Heart left ventricle (tissue), 13 donors: Measurements from ENCODE around the gene MRPL38.

ENCODE experiments used
- POLR2A ChIP-seq, 2 donors: fragments of 450-650 bp; IDR thresholded peaks; one replicate each; pipeline ENCODE4 v1.6.1; 2017; ENCODE audit warnings: antibody characterized with exemption in 2 of 2, mild to moderate bottlenecking in 2 of 2, moderate library complexity in 2 of 2
- TF ChIP-seq, protein P1 (sequence below), 12 donors: fragments of 200-600 bp; sonication (generic) in 4 of 12; IDR thresholded peaks; one replicate each; pipeline versions ENCODE4 v1.5.0 to v1.8.0; 2018 to 2022; ENCODE audit warnings: antibody characterized with exemption in 12 of 12, mild to moderate bottlenecking in 5 of 12
- donor health status: ischemic (EF 13 %, LVEDD 7.1; RV severe dilation, severe dysfunction).
- donor health status: DM: no; HTN: yes; CAD: no.
- donor health status: DM: no; HTN: no; CAD: no.
- donor health status: ischemic (EF 25% LVEDD 6.9; RV normal size, moderate dysfunction).
- donor health status: ischemic (EF 25% LVEDD 5.7; RV mildly dilated, moderate dysfunction).
- donor health status: ischemic (EF 35%, LVEDD 5.7; RV mildly dilated, moderate dysfunction).
- donor health status: nonischemic (EF 11% LVEDD 7.7; RV severe dilation, severe dysfunction).
- donor health status: DM: yes; HTN: yes; CAD: no.
- donor health status: PGD.
- donor health status: ischemic (EF 29% LVEDD 5.4; RV normal size, mild dysfunction).
- donor health status: nonischemic (EF 23%, LVEDD 6.1; RV moderate dilation, normal function).

DNA sequence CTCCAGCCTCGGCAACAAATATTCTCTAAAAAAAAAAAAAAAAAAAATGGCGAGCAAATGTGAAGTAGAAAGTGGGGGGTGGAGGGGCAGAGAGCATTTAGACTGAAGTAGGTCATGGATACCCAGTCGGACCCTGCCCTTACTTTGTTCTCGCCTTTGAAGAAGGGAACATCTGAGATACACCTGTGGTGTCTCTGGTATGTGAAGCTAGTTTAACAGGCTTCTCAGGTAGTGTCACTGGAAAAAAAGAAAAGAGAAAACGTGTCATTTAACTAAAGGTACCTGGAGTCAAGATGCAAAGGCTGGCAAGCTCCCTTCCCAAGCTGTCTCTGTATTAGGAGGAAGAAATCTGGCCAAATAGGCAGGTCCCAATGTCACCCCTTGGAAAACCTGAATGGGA is 28.2 kb upstream of the MRPL38 start:
- no peak for TF ChIP-seq POLR2A (IDR thresholded peaks at IDR 0.05)
- TF ChIP-seq, protein P1, sequence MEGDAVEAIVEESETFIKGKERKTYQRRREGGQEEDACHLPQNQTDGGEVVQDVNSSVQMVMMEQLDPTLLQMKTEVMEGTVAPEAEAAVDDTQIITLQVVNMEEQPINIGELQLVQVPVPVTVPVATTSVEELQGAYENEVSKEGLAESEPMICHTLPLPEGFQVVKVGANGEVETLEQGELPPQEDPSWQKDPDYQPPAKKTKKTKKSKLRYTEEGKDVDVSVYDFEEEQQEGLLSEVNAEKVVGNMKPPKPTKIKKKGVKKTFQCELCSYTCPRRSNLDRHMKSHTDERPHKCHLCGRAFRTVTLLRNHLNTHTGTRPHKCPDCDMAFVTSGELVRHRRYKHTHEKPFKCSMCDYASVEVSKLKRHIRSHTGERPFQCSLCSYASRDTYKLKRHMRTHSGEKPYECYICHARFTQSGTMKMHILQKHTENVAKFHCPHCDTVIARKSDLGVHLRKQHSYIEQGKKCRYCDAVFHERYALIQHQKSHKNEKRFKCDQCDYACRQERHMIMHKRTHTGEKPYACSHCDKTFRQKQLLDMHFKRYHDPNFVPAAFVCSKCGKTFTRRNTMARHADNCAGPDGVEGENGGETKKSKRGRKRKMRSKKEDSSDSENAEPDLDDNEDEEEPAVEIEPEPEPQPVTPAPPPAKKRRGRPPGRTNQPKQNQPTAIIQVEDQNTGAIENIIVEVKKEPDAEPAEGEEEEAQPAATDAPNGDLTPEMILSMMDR (IDR thresholded peaks at IDR 0.05): no peak
